HPDE6-E6E7 (cell line): ENCODE results near the gene NUMA1.

Experiments used
- DNase-seq: peaks from one replicate; pipeline ENCODE4 v3.0.0; 2011; ENCODE audit warnings: missing footprints; ENCODE audit errors: extremely low spot score

Gene NUMA1

DNA sequence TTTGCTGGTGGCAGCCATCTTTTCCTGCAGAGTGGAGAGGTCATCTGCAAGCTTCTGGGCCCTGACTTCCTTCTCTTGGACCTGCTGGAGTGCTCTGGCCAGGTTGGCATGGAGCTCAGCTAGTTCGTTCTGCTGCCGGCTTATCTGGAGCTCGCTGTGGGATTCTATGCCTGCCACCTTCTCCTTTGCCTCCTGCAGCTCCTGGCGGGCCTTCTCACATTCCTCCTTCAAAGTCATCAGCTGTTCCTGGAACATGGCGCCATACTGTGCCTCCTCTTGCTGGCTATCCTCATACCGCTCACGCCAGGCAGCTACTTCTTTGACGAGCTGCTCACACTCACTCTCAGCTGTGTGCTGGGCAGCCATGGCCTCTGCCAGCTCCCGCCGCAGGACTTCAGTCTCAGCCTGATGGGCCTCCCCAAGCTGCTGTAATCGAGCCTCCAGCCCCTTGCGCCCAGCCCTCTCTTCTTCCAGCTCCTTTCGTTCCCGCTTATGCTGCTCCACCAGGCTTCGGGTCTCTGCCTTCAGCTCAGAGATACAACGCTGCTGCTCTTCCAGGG lies 65.5 kb downstream of the NUMA1 start:
- DNase-seq = no peak

DNA sequence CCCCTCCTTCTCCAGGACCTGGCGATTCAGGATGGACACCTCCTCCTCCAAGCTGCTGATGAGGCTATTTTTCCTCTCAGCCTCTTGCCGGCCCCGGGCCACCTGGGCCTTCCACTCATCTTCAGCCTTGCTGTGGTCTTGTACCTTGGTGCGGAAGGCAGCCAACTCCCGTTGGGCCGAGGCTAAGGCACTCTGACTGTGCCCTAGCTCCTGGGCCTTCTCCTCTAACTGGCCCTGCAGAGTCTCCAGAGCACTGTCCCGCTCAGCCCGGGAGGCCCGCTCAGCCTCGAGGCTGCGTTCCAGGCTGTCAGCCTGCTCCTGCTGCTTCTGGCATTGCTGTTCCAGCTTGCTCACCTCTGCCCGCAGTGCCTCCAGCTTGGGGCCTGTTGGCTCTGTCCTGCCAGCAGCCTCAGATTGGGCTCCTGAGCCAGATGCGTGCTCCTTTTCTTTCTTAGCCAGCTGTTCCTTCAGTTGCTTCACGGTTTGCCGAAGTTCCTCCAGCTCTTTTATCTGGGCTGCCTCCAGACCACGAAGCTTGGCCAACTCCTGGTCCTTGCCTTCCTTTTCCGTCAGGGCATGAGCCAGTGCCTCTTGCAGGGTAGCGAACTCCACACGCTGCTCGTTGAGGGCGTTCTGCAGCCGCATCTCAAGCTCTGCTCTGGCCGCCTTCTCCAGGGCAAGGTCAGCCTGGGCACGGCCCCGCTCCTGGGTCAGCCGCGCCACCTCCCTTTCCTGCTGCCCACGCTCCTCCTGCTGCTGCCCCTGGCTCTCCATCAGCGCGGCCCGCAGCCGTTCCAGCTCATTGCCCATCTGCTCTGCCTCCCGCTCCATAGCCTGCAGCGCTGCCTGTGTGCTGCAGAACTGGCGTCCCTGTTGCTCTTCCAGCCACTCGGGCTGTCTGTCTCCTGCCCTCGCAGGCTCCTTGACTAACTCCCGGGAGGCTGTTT lies 66.3 kb downstream of the NUMA1 start:
- DNase-seq = no peak

DNA sequence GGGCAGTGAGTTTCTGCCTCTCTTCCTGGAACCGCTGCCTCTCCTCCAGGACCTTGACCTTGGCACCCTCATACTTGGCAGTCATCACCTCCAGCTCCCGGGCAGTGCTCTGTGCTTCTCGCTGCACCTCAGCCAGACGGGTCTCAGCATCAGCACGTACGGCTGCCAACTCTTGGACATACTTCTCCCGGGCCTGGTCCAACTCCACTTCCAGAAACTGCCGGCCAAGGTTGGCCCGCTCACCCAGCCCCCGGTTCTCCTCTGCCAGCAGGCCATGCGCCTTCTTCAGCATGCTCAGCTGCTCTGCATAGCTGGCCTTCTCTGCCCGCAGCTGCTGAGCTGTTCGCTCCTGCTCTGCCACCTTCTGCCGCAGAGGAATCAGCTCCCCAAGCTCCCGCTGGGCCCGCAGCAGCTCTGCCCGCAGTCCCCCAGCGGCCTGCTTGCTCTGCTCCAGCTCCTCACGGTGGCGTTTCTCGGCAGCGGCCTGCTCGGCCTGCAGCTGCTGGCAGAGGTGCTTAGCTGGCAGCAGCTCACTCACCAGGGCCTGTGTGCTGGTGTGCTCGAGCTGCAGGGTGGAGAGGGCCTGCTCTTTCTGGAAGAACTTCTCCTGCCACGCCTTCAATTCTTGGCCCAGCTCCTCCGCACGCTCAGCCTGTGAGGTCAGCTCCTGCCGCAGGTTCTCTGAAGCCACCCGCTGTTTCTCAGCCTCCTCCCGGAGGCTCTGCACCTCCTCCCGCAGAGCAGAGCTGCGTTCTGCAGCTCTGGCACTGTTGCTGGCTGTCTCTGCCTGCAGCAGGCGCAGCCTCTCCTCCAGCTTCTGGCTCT lies 67.2 kb downstream of the NUMA1 start:
- DNase-seq = no peak

DNA sequence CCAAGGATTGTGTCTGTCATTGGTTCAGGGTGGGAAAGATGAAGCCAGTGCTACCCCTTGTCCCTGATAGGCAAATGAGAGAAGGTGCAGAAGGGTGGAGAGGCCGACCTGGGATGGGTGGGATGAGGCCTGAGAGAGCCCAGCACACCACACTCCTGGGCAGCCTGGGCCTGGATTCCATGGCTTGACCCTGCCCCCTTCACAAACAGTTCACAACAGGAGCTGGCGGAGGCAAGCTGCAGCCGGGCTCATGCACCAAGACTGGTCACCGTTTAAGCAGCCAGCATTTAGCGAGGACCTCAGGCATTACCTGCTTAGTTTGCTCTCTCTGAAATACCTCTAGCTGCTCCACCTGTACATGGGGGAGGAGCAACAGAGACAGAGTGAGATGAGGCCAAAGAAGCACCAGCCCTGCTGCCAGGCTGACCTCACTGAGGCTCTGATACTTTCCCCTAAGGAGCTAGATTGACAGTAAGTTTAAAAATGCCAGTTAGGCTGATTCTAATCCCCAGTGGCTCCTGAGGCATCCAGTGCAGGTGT lies 68.2 kb downstream of the NUMA1 start:
- DNase-seq = no peak

DNA sequence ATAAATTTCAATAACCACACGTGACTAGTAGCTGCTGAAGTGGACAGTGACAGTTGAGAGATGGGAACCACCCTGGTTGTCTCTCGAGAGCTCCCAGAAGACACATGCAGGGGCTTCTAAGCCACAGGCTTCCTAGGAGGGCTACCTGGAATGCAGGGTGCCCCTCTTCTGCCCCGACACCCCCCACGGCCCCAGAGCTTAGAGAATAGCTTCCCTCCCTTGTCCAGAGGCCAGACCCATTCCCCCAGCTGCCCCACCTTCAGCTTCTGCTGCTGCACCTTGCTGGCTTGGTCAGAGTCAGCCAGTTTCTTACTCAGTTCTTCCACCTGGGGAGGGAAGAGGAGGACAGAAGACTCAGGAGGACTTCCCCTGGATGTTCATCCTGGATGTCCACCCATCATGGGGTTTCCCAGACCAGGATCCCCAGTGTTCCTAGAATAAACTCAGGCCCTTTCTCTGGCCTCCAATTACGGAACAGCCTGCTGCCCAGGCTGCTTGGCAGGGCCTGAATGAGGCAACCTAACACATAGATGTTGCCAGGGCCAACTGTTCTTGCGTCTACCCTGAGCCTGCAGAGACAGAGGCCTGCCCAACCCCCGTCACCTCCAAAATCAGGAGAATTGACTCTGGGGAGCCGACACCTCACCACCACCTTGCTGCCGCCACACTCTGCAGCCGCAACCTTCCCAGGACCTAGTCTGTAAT lies 69.7 kb downstream of the NUMA1 start:
- DNase-seq = no peak

DNA sequence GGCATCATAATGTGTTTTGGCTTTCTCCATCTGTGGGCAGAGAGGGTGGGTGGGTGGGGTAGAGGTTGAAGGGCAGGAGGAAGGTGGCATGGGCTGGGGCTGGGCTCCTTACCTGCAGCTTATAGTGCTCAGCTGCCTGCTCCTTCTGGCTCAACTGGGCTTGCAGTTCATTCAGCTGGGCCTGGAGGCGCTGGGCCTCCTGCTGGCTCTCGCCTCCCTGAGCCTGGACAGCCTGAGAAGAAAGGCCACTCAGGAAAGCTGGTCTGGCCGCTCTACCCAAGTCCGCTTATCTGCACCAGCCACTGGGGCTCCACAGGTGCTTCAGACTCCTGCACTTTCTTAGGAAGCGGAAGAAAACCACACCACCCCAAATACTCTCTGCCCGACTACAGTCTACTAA lies 71.2 kb downstream of the NUMA1 start:
- no peak for DNase-seq

DNA sequence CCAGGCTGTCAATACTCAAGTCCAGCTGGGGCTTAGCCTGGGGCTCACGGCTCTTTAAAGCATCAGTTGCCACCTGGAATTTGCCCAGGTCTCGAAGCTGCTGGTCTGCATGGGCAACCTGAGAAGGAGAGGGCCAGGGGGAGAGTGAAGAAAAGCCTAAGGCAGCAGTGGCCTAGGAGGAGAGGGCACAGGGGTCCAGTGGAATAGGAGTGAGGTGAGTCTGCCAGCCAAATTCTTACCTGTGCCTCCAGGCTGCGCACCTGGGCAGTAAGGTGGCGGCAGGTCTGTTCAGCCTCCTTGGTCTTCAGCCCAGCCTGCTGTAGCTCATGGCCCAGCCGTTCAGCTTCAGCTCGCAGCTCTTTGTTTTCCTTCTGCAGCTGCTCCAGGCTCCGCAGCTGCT lies 71.6 kb downstream of the NUMA1 start:
- no peak for DNase-seq

DNA sequence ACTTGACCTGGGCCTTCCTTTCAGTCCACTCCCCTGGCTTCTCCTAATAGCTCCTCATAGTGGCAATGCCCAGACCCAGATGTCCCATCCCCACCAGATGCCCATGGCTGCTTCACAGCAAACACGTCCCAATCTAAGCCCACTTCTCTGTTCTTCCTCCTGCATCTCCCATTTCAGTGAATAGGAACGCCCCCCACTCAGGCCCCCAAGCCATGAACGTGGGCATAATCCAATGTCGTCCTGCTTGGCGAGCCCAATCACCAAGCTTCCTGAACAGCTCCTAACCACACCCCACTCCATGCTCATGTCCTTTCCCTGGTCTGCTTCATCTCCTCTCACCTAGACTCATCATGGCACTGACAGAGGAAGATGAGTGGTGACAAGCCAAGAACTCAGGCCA lies 72.8 kb downstream of the NUMA1 start:
- DNase-seq = no peak

DNA sequence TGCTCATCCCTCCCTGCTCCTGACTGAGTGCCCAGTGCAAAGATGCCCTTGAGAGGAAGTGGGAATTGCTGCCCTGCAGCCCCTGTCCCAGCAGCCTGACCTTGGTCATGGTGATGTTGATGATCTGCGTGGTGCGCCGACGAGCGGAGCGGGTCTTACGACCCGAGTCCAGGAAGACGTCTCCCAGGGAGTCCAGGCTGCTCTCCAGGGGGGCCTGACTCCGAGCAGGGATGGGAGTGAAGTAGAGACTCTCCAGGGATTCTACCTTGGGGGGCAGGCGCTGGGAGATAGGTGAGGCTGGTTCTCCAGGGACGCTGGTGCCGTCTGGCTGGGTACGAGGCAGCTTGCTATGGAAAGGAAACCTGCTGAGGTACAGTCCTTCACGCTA lies 73.3 kb downstream of the NUMA1 start:
- DNase-seq = no peak

DNA sequence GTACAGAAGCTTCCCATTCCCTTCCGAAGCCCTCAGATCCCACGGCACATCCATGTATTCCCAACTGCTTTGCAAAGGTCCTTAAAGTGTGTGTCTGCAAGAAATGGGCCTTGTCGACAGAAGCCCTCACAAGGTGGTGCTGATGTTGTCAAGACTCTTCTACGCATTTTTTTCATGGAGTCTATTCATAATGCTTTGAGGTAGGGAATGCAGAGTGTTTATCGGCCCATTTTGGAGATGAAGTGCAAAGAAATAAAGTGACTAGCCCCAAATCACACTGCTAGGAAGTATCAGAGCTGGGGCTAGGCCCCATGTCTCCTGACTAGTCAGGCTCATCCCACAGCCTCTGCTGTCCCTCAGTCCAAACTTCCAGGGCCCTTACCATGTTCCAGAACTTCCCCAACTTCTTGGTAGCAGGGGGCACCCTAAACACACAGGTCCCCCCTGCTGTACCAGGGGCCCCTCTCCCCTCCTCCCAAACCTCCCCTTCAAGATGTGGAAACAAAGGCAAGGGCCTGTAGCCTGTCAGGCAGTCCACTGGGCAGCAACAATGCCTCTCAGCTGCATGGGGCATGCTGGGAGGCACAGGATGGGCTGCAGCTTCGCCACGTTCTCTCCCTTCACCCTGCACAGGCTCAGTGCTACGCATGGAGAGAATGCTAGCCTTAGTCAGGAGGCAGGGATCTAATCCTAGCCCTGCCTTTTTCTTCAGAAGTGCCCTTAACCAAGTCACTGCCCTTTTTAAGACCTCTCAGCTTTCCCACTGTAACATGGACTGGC lies 73.8 kb downstream of the NUMA1 start:
- no peak for DNase-seq

DNA sequence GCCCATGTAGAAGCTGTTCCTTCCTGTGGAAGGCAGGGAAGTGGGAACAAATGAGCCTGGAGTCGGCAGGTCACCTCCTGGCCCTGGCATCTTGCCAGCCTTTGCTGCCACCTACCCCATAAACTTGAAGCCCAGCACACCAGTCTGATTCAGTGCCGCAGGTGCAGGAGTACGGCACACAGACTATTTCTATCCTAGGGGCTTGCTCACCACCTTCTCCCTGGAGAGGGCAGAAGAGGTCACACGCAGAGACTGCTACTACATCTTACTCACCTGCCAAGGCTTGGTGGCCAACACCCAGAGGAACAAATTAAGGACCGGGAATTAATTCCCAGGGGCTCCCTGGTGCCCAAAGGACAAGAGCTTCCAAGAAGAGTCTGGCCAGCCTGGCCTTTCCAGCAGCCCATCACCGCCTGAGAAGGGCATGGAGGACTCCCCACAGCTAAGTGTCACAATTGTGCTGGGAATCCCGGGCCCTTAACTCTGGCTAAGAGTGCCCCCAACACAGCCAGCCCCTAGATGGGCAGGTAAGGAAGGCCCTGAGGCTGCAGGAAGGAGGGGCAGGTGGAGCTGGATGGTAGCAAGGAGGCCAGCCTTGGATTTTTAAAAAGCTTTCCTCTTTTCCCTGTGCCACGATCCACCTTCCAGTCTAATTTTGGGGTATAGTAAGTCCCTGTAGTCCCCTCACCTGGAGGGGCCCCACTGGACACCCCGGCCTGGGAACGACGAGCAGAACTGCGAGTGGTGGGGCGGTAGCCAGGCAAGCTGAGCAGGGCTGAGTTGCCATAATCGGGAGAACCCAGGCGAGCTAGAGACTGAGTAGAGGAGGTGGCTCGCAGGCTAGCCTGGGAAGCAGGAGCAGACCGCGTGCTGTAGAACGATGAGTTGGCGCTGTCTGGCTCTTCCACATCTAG lies 74.7 kb downstream of the NUMA1 start:
- DNase-seq = no peak

DNA sequence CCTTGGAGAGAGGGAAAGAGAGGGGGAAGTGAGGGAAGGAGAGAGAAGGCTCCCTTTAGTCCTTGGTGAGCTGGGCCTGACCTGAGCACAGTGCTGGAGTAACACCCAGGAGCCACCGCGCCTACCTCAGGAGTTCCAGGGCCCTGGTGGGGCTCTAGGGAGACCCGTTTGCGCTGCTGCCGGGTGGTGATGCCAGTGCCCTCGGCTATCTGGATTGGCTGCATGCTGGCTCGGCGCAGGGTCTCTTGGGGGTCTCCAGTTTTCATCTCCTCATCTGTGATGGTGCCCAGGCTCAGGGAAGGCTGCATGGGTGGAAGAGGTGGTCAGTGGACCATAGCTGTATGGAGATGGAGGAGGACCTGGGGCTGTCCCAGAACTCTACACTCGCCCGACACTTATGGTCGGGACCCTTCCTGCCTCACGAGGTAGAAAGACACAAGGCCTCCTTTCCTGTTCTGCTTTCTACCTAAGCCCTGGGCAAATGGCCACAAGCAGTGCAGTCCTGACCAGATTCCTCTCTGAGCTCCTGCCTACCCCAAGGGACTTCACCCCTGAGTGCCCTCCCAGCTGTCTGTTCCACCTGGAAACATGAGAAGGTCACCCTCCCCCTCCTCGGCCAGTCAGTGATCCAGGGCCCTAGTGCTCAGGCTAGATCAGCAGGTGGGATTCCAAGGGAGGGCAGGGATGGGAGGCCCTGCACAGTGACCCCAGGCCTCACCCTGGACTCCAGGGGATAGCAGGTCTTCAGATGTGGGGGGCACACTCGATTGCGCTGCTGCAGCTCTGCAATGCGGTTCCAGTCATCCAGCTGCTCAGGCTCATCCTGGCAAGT lies 75.6 kb downstream of the NUMA1 start:
- DNase-seq = no peak

DNA sequence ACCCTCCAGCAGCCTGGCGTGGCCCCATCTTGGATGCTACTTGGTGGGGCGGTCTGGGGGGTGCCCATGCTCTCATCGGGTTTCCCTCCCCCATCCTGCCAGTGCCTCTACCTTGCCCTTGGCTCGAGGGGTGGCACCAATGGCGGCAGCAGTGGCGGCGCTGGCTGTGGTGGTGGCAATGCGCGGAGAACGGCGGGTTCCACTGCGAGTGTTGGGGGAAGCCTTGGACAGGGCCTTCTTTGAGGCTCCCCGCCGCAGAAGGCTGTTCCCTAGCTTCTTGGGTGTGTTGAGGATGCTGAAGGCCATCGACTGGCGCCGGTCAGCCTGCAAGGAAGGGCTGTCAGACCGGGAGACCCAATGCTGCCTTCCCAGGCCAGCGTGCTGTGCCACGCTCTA lies 76.6 kb downstream of the NUMA1 start:
- no peak for DNase-seq

DNA sequence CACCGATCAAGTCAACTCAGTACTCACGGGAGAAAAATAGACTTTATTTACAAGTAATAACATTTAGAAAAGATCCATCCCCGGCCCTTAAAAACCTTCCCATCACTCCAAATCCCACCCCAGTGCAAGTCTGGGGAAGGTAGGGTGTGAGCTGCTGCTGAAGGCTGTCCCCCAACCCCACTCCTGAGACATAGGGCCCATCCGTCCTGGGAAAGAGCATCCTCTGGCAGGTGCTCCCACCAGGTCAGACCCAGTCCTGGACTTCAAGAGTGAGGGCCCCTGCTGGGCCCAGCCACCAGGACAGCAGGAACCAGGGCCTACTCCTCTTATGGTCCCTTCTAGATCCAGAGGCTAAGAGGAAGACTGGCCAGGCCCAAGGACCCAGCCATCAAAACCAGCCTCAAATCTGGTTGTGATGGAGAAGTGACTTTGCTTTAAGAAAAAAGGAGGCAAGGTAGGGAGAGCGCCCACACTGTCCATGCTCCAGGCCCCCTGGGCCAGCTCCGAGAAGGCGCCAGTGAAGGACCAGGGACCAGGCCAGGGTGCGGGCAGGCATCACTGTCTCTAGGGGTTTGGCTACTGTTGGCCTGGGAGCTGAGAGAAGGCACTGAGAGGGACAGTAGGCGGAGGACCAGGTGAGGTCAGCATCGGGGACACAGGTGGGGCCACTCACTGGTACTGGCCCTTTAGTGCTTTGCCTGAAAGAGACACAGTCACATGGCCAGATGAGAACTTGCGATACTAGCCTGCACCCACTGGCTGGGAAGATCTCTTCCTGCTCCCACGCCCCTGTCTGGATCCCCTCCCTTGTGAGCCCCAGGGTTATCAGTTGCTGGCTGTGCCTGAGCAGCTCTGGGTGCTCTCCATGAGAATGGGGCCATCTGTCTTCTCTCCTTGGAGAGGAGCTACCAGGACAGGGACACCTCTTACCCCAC lies 77.2 kb downstream of the NUMA1 start:
- no peak for DNase-seq

DNA sequence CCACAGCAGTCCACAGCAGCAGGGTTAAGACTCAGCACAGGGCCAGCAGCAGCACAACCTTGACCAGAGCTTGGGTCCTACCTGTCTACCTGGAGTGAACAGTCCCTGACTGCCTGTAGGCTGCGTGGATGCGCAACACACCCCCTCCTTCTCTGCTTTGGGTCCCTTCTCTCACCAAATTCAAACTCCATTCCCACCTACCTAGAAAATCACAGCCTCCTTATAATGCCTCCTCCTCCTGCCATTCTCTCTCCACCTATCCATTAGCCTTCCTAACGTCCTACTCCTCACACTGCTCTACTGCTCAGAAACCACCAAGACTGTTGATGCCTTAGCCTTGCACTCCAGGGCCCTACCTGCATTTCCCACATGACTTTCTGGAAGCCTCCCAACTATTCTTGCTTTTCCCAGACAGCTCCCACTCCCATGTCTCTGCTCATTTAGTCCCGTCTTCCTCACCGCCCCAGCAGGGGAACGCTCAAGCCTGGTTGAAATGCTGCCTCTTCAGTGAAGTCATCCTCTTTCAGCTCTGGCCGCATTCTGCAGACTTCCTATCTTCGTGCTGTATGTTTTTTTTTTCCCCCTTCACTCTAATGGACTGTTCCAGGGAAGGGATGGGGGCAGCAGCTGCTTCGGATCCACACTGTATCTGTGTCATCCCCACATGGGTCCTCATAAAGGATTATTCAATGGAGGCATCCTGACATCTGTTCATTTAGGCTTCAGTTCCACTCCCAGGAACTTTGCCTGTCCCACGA lies 78.3 kb downstream of the NUMA1 start:
- DNase-seq = no peak

DNA sequence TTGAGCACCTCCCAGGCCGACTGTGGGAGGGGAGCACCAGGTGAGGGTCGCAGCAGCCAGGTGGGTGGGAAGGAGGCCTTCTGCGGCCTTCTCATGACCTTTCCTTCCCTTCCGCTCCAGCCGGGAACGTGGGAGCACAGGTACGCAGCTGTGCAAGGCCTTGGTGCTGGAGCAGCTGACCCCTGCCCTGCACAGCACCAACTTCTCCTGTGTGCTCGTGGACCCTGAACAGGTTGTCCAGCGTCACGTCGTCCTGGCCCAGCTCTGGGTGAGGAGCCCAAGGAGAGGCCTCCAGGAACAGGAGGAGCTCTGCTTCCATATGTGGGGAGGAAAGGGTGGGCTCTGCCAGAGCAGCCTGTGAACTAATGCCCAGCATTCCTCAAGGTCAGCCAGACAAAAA lies 79.1 kb downstream of the NUMA1 start:
- DNase-seq = no peak
